Activated B cell treated with CpG ODN at 0.5 μM for 24 hours (primary cell): ENCODE results near the gene MCF2L. TPM values are rescaled to one million over a fixed set of nuclear protein-coding genes. Genes with fewer than 3 reads are reported as not detected.

ENCODE experiments used
- ATAC-seq: fragments of 200-7000 bp; cut with Tn5 transposase; one replicate; pipeline ENCODE4 v1.10.0; 2021; ENCODE audit warnings: low read depth, mild to moderate bottlenecking, moderate library complexity
- CTCF ChIA-PET: fragments of 350-600 bp; sonication (Branson Sonifier 250); formaldehyde crosslinking; loops from one replicate; lab custom pipeline; 2021; ENCODE audit warnings: antibody characterized with exemption; lab: Charles Lee
- POLR2A ChIA-PET: fragments of 350-600 bp; sonication (Branson Sonifier 250); formaldehyde crosslinking; loops from one replicate; lab custom pipeline; 2021; ENCODE audit warnings: antibody characterized with exemption; lab: Charles Lee
- DNase-seq: peaks from one replicate; pipeline ENCODE4 v3.0.0; 2022
- H3K27ac Mint-ChIP-seq: one replicate; pipeline ENCODE4 v1.8.0; 2020; ENCODE audit warnings: mixed read lengths
- H3K27me3 Mint-ChIP-seq: one replicate; pipeline ENCODE4 v1.8.0; 2021; ENCODE audit warnings: mixed read lengths
- H3K36me3 Mint-ChIP-seq: one replicate; pipeline ENCODE4 v1.8.0; 2021; ENCODE audit warnings: low read depth, mixed read lengths
- H3K4me1 Mint-ChIP-seq: one replicate; pipeline ENCODE4 v1.8.0; 2021; ENCODE audit warnings: mixed read lengths
- H3K4me3 Mint-ChIP-seq: one replicate; pipeline ENCODE4 v1.8.0; 2020; ENCODE audit warnings: mild to moderate bottlenecking, mixed read lengths
- H3K9me3 Mint-ChIP-seq: one replicate; pipeline ENCODE4 v1.8.0; 2020; ENCODE audit warnings: mixed read lengths
- CTCF ChIP-seq: fragments of 200-600 bp; IDR thresholded peaks from one replicate; pipeline ENCODE4 v1.8.0; 2022; ENCODE audit warnings: antibody characterized with exemption, mild to moderate bottlenecking
- intact Hi-C: fragments of 100-400 bp; cut with micrococcal nuclease; formaldehyde crosslinking; loops from one replicate; pipeline ENCODE4 v1.15.1; 2024
- total RNA-seq: library from RNA; stranded (reverse); gene quantifications from 2 replicates; pipeline ENCODE4 v1.2.3, GENCODE V29; 2022

Gene MCF2L, protein sequence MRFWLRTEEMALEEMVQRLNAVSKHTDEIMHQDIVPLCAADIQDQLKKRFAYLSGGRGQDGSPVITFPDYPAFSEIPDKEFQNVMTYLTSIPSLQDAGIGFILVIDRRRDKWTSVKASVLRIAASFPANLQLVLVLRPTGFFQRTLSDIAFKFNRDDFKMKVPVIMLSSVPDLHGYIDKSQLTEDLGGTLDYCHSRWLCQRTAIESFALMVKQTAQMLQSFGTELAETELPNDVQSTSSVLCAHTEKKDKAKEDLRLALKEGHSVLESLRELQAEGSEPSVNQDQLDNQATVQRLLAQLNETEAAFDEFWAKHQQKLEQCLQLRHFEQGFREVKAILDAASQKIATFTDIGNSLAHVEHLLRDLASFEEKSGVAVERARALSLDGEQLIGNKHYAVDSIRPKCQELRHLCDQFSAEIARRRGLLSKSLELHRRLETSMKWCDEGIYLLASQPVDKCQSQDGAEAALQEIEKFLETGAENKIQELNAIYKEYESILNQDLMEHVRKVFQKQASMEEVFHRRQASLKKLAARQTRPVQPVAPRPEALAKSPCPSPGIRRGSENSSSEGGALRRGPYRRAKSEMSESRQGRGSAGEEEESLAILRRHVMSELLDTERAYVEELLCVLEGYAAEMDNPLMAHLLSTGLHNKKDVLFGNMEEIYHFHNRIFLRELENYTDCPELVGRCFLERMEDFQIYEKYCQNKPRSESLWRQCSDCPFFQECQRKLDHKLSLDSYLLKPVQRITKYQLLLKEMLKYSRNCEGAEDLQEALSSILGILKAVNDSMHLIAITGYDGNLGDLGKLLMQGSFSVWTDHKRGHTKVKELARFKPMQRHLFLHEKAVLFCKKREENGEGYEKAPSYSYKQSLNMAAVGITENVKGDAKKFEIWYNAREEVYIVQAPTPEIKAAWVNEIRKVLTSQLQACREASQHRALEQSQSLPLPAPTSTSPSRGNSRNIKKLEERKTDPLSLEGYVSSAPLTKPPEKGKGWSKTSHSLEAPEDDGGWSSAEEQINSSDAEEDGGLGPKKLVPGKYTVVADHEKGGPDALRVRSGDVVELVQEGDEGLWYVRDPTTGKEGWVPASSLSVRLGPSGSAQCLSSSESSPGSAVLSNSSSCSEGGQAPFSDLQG
- total RNA-seq = 2.1 and 3.4 TPM in 2 replicates

DNA sequence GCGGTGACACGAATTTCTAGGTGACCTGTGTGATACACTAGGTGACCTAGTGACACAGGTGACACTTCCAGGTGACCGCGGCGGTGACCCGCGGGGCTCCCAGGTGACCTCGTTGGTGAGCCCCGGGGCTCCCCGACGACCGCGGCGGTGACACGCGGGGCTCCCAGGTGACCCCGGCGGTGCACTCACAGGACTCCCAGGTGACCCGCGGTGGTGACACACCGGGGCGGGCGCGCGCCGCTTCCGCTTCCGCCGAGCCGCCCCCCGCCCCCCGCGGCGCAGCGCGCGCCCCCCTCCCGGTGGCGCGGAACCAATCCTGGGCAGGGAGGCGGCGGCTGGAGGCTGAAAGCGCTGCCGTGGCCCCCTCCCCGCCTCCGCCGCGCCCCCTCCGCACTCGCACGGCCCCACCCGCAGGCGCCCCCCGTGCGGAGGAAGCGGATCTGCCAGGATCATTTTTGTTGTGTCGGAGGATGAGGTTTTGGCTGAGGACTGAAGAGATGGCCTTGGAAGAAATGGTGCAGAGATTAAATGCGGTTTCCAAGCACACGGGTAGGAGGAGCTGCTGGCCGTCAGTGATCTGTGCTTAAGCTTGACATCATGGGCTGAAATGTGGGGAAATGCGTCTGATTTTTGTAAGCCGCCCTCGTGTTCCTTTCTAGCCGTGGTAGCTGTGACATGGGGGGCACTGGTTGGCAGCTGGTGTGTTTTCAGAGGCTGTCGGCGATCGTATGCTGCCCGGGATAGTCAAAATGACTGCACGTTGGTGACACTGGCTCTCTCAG is at the start of gene MCF2L:
Gene MCF2L, plus strand, starts transcription at position 305 of the 782 bp plus-strand sequence. Its CDS starts 166 bp downstream, at position 471.
- Mint-ChIP-seq H3K27me3 (peaks cover 26% of the 10 kb centered on the region), H3K4me1 (peaks cover 11% of the 10 kb centered on the region), H3K9me3 (no peaks in the 10 kb centered on the region), H3K36me3 (no peaks in the 10 kb centered on the region), H3K27ac (peak within 1 kb of the TSS; percentile 47), H3K4me3 (peak within 1 kb of the TSS; percentile 88)
- ATAC-seq = peak; percentile 63
- ChIA-PET CTCF (interaction anchor here (1.2 kb wide), 1 partner anchor 60 kb away, joined by 4 read pairs; no protein-coding TSS in a partner anchor), POLR2A (no interaction called here)
- DNase-seq = peak; percentile 52
- intact Hi-C loops = loop anchor here (1.0 to 2.0 kb wide), 3 partner anchors 27 to 240 kb away; partner anchors contain the start of genes CUL4A and PCID2
- TF ChIP-seq CTCF = no peak

DNA sequence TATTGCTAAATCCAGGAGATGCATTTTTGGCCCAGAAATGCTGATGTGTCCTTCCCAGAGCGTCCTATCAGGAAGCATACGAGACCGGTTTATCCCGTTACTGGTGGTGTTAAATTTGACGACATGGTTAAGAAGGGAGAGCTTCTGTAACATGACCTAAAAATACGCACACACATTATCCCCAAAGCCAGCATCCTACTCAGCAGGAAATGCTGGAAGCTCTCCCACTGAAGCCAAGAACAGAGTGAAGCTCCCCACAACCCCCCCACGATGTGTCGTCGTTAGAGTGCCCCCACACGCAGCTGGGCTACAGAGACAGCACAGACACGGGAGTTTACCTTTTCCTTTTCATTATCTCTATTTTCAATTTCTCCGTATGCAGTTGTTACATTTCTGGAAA is 45.1 kb upstream of the MCF2L start:
- no peak for TF ChIP-seq CTCF
- DNase-seq (no peak), ATAC-seq (no peak)
- ChIA-PET POLR2A (no interaction called here), CTCF (no interaction called here)
- intact Hi-C loops = no loop called here
- H3K9me3 Mint-ChIP-seq = no peaks in the 10 kb centered on the region
- H3K4me1 Mint-ChIP-seq = no peaks in the 10 kb centered on the region
- H3K4me3 Mint-ChIP-seq = no peak overlapping the region
- no peaks in the 10 kb centered on the region for H3K36me3 Mint-ChIP-seq
- H3K27ac Mint-ChIP-seq = no peak overlapping the region
- H3K27me3 Mint-ChIP-seq = peaks cover 6% of the 10 kb centered on the region

DNA sequence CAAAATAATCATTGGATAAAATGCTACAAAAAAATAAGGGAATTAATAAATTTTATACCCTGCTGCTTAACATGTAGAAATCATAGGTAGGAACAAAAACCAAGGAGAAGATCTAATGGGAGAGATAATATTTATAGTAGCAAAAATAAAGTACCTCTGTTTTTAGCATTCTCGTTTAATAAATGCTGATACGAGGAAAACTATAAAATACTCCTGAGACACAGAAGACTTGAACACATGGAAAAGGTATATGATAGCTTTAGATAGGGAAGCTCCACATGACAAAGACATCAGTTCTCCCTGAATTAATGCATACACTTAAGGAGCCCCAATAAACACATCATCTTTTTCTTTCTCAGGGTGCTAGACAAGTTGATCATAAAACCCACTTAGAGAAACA is 44.6 kb upstream of the MCF2L start:
- intact Hi-C loops = no loop called here
- POLR2A ChIA-PET = no interaction called here
- DNase-seq (no peak), ATAC-seq (no peak)
- H3K27me3 Mint-ChIP-seq = peaks cover 9% of the 10 kb centered on the region
- H3K36me3 Mint-ChIP-seq = no peaks in the 10 kb centered on the region
- peaks cover 3% of the 10 kb centered on the region for H3K4me1 Mint-ChIP-seq
- no peaks in the 10 kb centered on the region for H3K9me3 Mint-ChIP-seq
- TF ChIP-seq CTCF = no peak
- no peak overlapping the region for H3K27ac Mint-ChIP-seq
- H3K4me3 Mint-ChIP-seq = no peak overlapping the region
- CTCF ChIA-PET = no interaction called here

DNA sequence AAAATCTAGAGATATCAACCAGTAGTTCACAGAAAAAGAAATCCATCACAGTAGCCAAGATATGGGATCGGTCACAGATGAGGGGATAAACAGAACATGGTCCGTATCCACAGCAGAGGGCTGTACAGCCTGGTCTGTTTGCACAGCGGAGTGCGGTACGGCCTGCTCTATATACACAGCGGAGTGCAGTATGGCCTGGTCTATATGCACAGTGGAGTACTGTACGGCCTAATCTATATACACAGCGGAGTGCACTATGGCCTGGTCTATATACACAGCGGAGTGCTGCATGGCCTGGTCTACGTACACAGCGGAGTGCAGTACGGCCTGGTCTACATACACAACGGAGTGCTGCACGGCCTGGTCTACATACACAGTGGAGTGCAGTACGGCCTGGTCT is 43.0 kb upstream of the MCF2L start:
- Mint-ChIP-seq H3K9me3 (no peaks in the 10 kb centered on the region), H3K4me1 (peaks cover 6% of the 10 kb centered on the region), H3K4me3 (no peak overlapping the region), H3K27ac (no peak overlapping the region), H3K27me3 (peaks cover 20% of the 10 kb centered on the region), H3K36me3 (no peaks in the 10 kb centered on the region)
- DNase-seq (no peak), ATAC-seq (no peak)
- CTCF ChIA-PET = no interaction called here
- no peak for TF ChIP-seq CTCF
- POLR2A ChIA-PET = no interaction called here
- intact Hi-C loops = no loop called here
